ENCODE results near the gene PITX1.
"Not testable (repeated sequence)": the region's sequence is repeated elsewhere in the genome, so short reads cannot be mapped to it uniquely, and the experiment has no call there.

The PITX1 gene

GRCh38 chr5:134994560-134995156, 39.4 kb downstream of the PITX1 start:
- Histone ChIP-seq H3K36me3 (no peaks in the 10 kb centered on the region), H3K27me3 (no peaks in the 10 kb centered on the region), H3K4me1 (peaks cover 0 to 10% (median 0%) of the 10 kb centered on the region in 4 donors), H3K27ac (no peak overlapping the region), H3K4me3 (no peak overlapping the region), H3K9me3 (no peaks in the 10 kb centered on the region)
- intact Hi-C loops (cut with DNase I; ENCODE audit: low total_unique reads) = no loop called here
- DNase-seq = no peak
- no peak for TF ChIP-seq CTCF (IDR thresholded peaks at IDR 0.05)

- no peaks in the 10 kb centered on the region for H3K36me3 ChIP-seq
- no peak overlapping the region for H3K27ac ChIP-seq
- intact Hi-C loops (cut with DNase I; ENCODE audit: low total_unique reads) = no loop called here
- no peak for TF ChIP-seq CTCF (IDR thresholded peaks at IDR 0.05)
- no peaks in the 10 kb centered on the region for H3K27me3 ChIP-seq
- DNase-seq = no peak
- H3K4me1 ChIP-seq = peaks cover 0 to 10% (median 0%) of the 10 kb centered on the region in 4 donors
- no peak overlapping the region for H3K4me3 ChIP-seq
- no peaks in the 10 kb centered on the region for H3K9me3 ChIP-seq
Observed at GRCh38 chr5:134993161-134993560, 40.9 kb downstream of the PITX1 start.

- Histone ChIP-seq H3K27ac (no peak overlapping the region), H3K27me3 (no peaks in the 10 kb centered on the region), H3K4me3 (no peak overlapping the region), H3K9me3 (no peaks in the 10 kb centered on the region), H3K36me3 (no peaks in the 10 kb centered on the region), H3K4me1 (peaks cover 0 to 10% (median 0%) of the 10 kb centered on the region in 4 donors)
- DNase-seq = no peak
- no peak for TF ChIP-seq CTCF (IDR thresholded peaks at IDR 0.05)
- intact Hi-C loops (cut with DNase I; ENCODE audit: low total_unique reads) = no loop called here
Observed at GRCh38 chr5:134992148-134992547, 41.9 kb downstream of the PITX1 start.

GRCh38 chr5:134990183-134990582, 43.8 kb downstream of the PITX1 start:
- DNase-seq; intact Hi-C loops (cut with DNase I; ENCODE audit: low total_unique reads): not testable (repeated sequence)

GRCh38 chr5:134989266-134989830, 44.7 kb downstream of the PITX1 start:
- no peak for TF ChIP-seq CTCF (IDR thresholded peaks at IDR 0.05)
- Histone ChIP-seq H3K27me3 (no peaks in the 10 kb centered on the region), H3K9me3 (no peaks in the 10 kb centered on the region), H3K36me3 (no peaks in the 10 kb centered on the region), H3K4me1 (peaks cover 0 to 10% (median 0%) of the 10 kb centered on the region in 4 donors), H3K27ac (no peak overlapping the region), H3K4me3 (no peak overlapping the region)
- no peak for DNase-seq
- intact Hi-C loops (cut with DNase I; ENCODE audit: low total_unique reads) = no loop called here

More at GRCh38 chr5:134990183-134990582, 43.8 kb downstream of the PITX1 start:
- peaks cover 0 to 10% (median 0%) of the 10 kb centered on the region in 4 donors for H3K4me1 ChIP-seq
- H3K36me3 ChIP-seq, H3K27me3 ChIP-seq, H3K27ac ChIP-seq, H3K4me3 ChIP-seq, H3K9me3 ChIP-seq: not testable (repeated sequence)

- H3K4me1 ChIP-seq = no peaks in the 10 kb centered on the region
- TF ChIP-seq CTCF (IDR thresholded peaks at IDR 0.05) = no peak
- no peak overlapping the region for H3K4me3 ChIP-seq
- H3K27me3 ChIP-seq = no peaks in the 10 kb centered on the region
- no peak for DNase-seq
- H3K9me3 ChIP-seq = peaks cover 0 to 43% (median 25%) of the 10 kb centered on the region in 3 donors
- intact Hi-C loops (cut with DNase I; ENCODE audit: low total_unique reads) = no loop called here
- peaks cover 0 to 7% (median 1%) of the 10 kb centered on the region in 3 donors for H3K36me3 ChIP-seq
- H3K27ac ChIP-seq = no peak overlapping the region
Observed at GRCh38 chr5:134982230-134982629, 51.8 kb downstream of the PITX1 start.

Data from tibial artery (tissue), 4 donors.